Mesodermal cell (in vitro differentiated cells): ENCODE measurements around the gene YPEL4.

Experiments
- H3K27ac ChIP-seq: 2 replicates; pipeline ENCODE4 v1.7.0; 2013; ENCODE audit warnings: mild to moderate bottlenecking, low read depth, low read length, moderate library complexity; ENCODE audit not compliant: severe bottlenecking
- H3K36me3 ChIP-seq: 2 replicates; pipeline ENCODE4 v1.7.1; 2013; ENCODE audit warnings: mild to moderate bottlenecking, low read length, moderate library complexity; ENCODE audit not compliant: control insufficient read depth, insufficient read depth
- H3K4me1 ChIP-seq: one replicate; pipeline ENCODE4 v1.7.1; 2013; ENCODE audit warnings: mild to moderate bottlenecking, low read length; ENCODE audit not compliant: insufficient read depth, control insufficient read depth, poor library complexity, severe bottlenecking
- H3K4me3 ChIP-seq: 2 replicates; pipeline ENCODE4 v1.7.0; 2013; ENCODE audit warnings: low read length, control low read depth, mild to moderate bottlenecking; ENCODE audit not compliant: insufficient read depth, poor library complexity, severe bottlenecking; ENCODE audit errors: extremely low read depth
- H3K9me3 ChIP-seq: 2 replicates; pipeline ENCODE4 v1.7.1; 2013; ENCODE audit warnings: mild to moderate bottlenecking, low read length, moderate library complexity; ENCODE audit not compliant: control insufficient read depth
- WGBS, 2 experiments: methylation state at CpG; one replicate each; pipeline ENCODE4 v1.1.5; 2013; ENCODE audit warnings: missing lambda C conversion rate in 2 of 2; ENCODE audit not compliant: insufficient coverage in 2 of 2; 5-methylcytosine and 5-hydroxymethylcytosine counted together

Gene YPEL4

DNA sequence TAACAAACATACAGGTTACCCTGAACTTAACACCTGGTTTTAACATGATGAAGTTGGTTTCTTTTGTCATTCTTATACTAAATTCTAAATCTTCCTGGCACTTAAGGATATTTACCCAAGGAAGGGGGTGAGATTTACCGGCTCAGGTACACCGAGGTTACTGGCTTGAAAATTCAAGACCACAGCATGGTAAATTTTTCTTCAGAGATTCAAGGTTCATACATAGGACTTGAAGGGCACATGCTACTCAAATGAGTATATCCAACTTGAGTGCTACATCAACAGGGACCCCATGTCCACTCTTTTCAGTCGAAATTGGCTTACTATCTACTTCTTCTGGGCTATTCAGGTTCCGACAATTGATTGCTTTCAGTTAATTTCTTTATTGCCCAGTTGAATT lies 39.5 kb downstream of the YPEL4 start:
- Histone ChIP-seq H3K9me3 (no peaks in the 10 kb centered on the region), H3K4me3 (no peak overlapping the region), H3K4me1 (peaks cover 4% of the 10 kb centered on the region), H3K27ac (no peak overlapping the region), H3K36me3 (peaks cover 71% of the 10 kb centered on the region)
- whole genome bisulfite sequencing, 2 experiments, result 88 to 93% methylated on average over 3 to 4 of the region's 4 CpGs

DNA sequence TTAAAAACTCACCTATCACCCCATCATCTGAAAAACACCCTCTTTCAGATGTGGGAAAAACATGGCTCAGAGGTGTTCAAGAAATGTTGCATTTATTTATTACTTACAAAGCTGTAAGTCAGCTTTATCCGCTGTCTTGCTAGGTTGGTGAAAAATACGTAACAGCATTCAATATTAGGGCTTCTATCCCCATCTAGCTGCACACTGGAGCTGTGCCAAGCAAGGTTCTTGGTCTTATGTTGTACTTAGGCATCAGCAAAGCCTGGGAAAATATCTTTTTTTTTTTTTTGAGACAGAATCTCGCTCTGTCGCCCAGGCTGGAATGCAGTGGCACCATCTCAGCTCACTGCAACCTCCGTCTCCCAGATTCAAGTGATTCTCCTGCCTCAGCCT lies 44.7 kb downstream of the YPEL4 start:
- WGBS, 2 experiments, result 89 to 95% methylated on average over 3 to 5 of the region's 5 CpGs
- H3K36me3 ChIP-seq, result peaks cover 44% of the 10 kb centered on the region
- peaks cover 13% of the 10 kb centered on the region for H3K4me1 ChIP-seq

DNA sequence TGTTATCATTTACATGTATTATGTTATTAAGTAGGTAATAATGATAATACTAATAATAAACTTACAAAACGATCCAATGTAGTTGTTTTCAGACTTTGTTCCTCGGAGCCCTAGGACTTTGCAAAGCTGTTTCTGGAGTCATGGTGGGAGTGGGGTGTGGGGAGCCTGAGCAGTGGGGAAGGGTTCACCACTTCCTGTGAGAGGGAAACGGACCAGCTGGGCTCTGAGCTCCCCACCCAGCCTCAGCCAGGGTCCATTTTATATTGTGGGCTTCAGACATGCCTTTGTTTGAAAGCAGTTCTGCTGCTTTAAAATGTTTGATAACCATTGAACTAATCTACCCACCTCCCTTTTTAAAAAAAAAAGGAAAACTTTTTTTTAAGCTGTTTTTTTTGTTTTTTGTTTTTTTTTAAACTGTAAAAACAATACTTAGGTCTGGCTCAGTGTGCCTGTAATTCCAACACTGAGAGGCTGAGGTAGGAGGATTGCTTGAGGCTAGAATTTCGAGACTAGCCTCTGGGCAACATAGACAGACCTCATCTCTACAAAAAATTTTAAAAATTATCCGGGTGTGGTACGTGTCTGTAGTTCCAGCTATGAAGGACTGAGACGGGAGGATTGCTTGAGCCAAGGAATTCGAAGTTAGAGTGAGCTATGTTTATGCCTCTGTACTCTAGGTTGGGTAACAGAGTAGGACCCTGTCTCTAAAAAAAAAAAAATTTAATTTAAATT lies 45.2 kb downstream of the YPEL4 start:
- WGBS, 2 experiments, result 40% methylated on average over 1 of the region's 8 CpGs
- no peaks in the 10 kb centered on the region for H3K9me3 ChIP-seq
- H3K36me3 ChIP-seq, result peaks cover 46% of the 10 kb centered on the region
- no peak overlapping the region for H3K27ac ChIP-seq
- no peak overlapping the region for H3K4me3 ChIP-seq
- H3K4me1 ChIP-seq, result peaks cover 19% of the 10 kb centered on the region

More for the DNA sequence above, 44.7 kb downstream of the YPEL4 start:
- Histone ChIP-seq H3K9me3 (no peaks in the 10 kb centered on the region), H3K27ac (no peak overlapping the region), H3K4me3 (no peak overlapping the region)

DNA sequence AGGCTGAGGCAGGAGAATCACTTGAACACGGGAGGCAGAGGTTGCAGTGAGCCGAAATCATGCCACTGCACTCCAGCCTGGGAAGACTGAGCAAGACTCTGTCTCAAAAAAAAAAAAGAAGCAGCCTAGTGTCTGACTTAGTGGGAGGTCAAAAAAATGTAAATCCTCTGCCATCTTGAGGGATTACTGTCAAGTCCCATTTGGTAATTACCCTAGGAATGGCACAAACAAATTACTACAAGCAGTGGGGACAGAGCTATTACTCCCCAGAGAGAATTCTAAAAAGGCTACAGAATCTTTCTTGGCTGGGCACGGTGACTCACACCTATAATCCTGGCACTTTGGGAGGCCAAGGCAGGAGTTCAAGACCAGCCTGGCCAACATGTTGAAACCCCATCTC lies 48.4 kb downstream of the YPEL4 start:
- no peak overlapping the region for H3K4me3 ChIP-seq
- H3K9me3 ChIP-seq, result no peaks in the 10 kb centered on the region
- peaks cover 30% of the 10 kb centered on the region for H3K36me3 ChIP-seq
- H3K4me1 ChIP-seq, result peaks cover 28% of the 10 kb centered on the region
- H3K27ac ChIP-seq, result no peak overlapping the region
- 90 to 94% methylated on average over 3 of the region's 3 CpGs for WGBS, 2 experiments

DNA sequence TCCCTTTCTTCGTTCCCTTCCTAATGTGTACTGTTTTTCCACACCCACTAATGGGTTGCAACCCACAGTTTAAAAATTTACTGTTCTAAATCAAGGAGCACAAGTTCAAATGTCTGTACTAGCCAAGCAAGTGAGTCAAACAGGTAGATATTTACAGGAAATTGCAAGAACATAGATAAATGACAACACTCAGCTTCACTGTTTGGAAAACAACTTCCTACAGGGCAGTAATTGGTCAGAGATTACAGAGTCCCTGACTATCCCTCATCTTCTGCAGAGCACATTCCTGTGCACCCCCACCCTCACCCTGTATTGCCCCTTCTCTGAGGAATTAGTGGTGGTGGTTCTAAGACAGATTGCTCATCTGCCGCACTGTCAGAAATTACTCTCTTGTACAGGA lies 50.3 kb downstream of the YPEL4 start:
- no peaks in the 10 kb centered on the region for H3K9me3 ChIP-seq
- peaks cover 24% of the 10 kb centered on the region for H3K4me1 ChIP-seq
- peaks cover 20% of the 10 kb centered on the region for H3K36me3 ChIP-seq
- 43 to 100% methylated on average over 1 of the region's 2 CpGs for WGBS, 2 experiments
- H3K27ac ChIP-seq, result peak overlapping the region; percentile 92
- peak overlapping the region; percentile 50 for H3K4me3 ChIP-seq

DNA sequence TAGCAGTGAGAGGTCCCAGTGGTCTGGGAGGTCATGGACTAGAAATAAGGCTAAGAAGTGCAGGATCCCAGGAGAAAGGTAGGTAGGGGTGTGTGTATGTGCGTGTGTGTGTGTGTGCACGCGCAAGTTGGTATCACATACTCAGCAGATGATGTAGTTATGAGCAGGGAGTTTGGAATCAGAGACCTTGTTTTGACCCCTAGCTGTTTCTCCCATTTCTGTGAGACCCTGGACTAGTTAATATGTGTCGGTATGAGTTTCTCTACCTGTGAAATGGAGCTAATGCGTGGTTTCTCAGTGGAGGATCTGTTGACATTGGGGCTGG lies 50.9 kb downstream of the YPEL4 start:
- Histone ChIP-seq H3K9me3 (no peaks in the 10 kb centered on the region), H3K4me1 (peaks cover 19% of the 10 kb centered on the region), H3K36me3 (peaks cover 20% of the 10 kb centered on the region), H3K27ac (peak overlapping the region; percentile 92), H3K4me3 (peak overlapping the region; percentile 50)
- WGBS, 2 experiments, result 70 to 79% methylated on average over 4 of the region's 5 CpGs

DNA sequence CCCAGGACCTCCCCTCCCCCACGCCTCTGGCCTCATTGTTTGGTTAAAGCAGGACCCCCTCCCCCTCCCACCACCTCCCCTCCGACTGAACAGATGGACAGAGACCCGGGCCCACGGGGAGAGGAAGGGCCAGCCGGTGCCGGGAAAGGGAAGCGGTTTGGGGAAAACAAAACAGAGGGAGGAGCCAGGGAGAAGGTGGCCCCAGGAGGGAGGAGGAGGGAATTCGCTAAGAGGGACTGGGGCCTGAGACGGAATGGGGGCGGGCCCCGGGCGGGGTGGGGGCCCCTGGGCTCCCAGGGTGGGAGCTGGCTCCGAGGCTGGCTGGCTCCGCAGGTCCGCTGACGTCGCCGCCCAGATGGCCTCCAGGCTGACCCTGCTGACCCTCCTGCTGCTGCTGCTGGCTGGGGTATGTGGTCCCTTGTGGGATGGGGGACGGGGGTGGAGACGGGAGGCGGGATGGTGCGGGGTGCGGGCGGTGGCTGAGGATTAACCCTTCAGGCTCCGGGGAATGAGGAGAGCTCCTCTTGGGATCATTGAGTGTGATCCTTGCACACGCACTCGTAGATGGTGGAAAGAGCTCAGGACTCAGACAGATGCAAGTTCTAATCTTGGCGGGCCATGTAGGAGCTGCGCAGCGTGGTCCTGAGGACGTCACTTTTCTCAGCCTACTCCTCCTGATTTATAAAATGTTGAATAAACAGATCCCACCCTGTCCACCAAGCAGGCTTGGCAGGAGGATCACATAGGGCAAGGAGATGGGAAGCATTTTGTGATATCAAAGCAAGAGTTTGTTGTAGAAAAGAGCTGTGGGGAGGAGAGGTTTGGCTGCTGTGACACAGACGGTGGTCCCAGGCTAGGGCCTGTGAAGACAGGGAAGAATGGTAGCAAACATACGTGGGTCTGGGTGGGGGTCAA lies 51.5 kb downstream of the YPEL4 start:
- peaks cover 20% of the 10 kb centered on the region for H3K36me3 ChIP-seq
- H3K27ac ChIP-seq, result peak overlapping the region; percentile 92
- H3K4me3 ChIP-seq, result peak overlapping the region; percentile 50
- WGBS, 2 experiments, result 4 to 7% methylated on average over 17 to 24 of the region's 33 CpGs
- no peaks in the 10 kb centered on the region for H3K9me3 ChIP-seq
- H3K4me1 ChIP-seq, result peaks cover 17% of the 10 kb centered on the region

DNA sequence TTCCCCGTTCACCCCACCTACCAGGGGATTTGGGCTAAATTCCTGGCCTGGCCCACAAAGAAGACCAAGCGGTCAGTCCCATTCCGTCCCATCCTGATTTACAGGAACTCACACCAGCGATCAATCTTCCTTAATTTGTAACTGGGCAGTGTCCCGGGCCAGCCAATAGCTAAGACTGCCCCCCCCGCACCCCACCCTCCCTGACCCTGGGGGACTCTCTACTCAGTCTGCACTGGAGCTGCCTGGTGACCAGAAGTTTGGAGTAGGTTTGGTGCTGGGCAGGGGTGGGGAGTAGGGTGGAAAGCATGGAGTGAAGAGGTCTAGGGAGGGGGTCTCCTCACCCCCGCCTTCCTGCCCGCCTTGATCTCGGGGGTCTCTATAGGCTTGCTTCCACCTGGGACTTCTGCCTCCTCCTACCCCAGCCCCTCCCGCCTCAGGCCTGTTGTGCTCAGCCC lies 52.2 kb downstream of the YPEL4 start, which contains the start of gene SERPING1:
TSS of gene SERPING1 (plus strand) at position 225 of the 455 bp plus-strand sequence. CDS start 586 bp downstream, outside the sequence.
- peak within 1 kb of the TSS; percentile 50 for H3K4me3 ChIP-seq
- H3K9me3 ChIP-seq, result no peaks in the 10 kb centered on the region
- H3K4me1 ChIP-seq, result peaks cover 17% of the 10 kb centered on the region
- peaks cover 20% of the 10 kb centered on the region for H3K36me3 ChIP-seq
- 0 to 26% methylated on average over 2 to 4 of the region's 10 CpGs for WGBS, 2 experiments
- peak within 1 kb of the TSS; percentile 92 for H3K27ac ChIP-seq

DNA sequence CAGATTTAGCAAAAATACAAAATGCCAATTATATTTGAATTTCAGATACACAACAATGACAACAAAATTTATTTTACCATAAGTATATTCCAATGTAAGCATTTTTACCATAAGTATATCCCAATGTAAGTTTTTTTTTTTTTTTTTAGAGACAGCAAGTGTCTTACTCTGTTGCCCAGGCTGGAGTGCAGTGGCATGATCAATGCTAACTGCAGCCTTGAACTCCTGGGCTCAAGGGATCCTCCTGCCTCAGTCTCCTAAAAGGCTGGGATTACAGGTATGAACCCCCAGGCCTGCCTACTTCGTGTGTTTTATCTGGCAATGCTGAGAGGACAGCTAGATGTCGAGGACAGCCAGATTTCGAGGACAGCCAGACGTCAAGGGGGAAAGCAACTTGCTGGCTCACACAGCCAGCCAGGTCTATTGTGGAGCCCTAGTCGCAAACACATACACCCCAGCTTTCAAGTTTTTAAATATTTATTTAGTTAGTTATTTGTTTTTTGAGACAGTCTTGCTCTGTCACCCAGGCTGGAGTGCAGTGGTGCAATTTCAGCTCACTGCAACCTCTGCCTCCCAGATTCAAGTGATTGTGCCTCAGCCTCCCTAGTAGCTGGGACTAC lies 53.3 kb downstream of the YPEL4 start:
- Histone ChIP-seq H3K4me1 (peaks cover 17% of the 10 kb centered on the region), H3K36me3 (peaks cover 11% of the 10 kb centered on the region), H3K9me3 (no peaks in the 10 kb centered on the region), H3K27ac (peak overlapping the region; percentile 92), H3K4me3 (no peak overlapping the region)
- 74 to 88% methylated on average over 3 to 4 of the region's 5 CpGs for WGBS, 2 experiments
